Stimulated activated CD8-positive, alpha-beta memory T cell treated with anti-CD3 and anti-CD28 coated beads, Interleukin-2, amount 100 ng/mL, for 1 hour (primary cell): ENCODE data around the gene CXorf49.
"Not testable (repeated sequence)": the region's sequence is repeated elsewhere in the genome, so short reads cannot be mapped to it uniquely, and the experiment has no call there.

Experiments
- DNase-seq, 2 donors: peaks; one replicate each; pipeline ENCODE4 v3.0.0-alpha.2; 2020; ENCODE audit warnings: low read depth in 2 of 2

The CXorf49 gene

GRCh38 chrX:71671938-71672337 lies 46.1 kb downstream of the CXorf49 start:
- no peak for DNase-seq

DNA sequence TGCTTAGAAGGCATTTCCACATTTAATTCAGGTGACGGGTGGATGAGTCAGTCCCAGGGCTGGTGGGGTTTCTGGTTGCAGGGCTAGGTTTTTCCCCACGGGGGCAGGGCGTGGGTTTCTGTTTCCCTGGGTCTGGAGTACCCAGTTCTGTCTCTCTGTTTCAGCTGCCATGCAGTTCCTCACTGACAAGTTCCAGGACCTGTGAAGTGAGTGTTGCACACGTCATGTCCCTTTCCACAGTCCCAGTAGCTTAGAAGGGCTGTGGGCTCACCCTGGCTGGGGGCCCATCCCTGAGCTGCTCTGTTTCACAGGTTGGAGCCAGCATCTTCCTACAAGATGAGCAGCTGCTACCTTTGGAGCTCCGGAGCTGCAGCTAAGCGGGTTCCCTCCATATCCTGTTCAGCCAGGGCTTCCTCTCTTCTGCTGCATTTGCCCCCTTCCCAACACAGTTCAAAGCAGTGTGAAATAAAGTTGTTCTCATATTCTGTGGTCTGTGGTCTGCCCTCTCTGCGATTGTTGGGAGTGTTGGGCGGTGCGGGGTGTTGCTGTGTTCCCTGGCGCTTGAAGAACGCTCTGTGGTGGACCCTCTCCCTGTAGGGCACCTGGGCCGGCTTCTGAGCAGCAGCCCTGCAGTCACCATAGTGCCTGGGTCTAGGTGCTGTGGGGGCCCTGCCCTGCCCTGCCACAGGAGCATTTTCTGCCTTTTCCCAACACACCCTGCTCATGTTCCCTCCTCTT lies 46.9 kb downstream of the CXorf49 start:
- DNase-seq = no peak

DNA sequence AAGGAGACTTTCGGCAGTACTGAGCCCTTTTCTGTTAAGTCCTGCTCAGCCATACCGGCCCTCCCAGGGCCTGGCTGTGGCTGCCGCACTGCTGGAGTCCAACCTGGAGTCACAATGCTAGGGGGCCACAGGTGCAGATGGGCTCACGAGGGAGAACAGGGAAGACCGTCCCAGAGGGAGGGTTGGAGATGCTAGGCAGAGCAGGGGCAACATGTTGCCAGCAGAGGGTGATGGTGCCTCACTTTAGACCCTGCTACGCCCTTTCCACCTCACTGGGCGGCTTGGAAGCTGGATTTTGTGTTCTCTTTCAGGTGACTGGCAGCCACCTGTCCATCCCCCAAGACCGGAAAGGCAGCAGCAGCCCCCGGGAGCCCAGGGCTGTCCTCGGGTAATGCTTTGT lies 48.1 kb downstream of the CXorf49 start:
- not testable (repeated sequence) for DNase-seq

- DNase-seq = no peak
Observed at GRCh38 chrX:71669492-71669891, 48.6 kb downstream of the CXorf49 start.

DNA sequence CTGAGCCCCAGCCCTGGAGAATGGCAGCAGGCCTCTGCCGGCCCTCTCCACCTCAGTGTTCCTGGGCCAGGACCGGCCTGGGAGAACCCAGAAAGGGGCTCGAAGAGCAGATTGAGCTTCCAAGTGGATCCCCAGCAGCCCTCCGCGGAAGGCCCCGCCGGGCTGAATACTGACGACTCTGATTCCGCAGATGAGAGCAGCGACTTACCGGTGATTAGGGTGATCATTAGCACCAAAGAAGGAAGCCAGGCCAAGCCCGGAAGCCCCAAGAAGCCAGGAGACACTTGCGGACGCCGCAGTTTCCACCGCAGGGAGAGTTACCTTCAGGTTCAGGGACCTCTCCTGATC lies 49.9 kb downstream of the CXorf49 start:
- DNase-seq = no peak

- no peak for DNase-seq
Observed at GRCh38 chrX:71667328-71668247, 50.5 kb downstream of the CXorf49 start, which contains the start of gene LOC101059915. Gene LOC101059915 (plus strand): TSS chrX:71667546.

DNA sequence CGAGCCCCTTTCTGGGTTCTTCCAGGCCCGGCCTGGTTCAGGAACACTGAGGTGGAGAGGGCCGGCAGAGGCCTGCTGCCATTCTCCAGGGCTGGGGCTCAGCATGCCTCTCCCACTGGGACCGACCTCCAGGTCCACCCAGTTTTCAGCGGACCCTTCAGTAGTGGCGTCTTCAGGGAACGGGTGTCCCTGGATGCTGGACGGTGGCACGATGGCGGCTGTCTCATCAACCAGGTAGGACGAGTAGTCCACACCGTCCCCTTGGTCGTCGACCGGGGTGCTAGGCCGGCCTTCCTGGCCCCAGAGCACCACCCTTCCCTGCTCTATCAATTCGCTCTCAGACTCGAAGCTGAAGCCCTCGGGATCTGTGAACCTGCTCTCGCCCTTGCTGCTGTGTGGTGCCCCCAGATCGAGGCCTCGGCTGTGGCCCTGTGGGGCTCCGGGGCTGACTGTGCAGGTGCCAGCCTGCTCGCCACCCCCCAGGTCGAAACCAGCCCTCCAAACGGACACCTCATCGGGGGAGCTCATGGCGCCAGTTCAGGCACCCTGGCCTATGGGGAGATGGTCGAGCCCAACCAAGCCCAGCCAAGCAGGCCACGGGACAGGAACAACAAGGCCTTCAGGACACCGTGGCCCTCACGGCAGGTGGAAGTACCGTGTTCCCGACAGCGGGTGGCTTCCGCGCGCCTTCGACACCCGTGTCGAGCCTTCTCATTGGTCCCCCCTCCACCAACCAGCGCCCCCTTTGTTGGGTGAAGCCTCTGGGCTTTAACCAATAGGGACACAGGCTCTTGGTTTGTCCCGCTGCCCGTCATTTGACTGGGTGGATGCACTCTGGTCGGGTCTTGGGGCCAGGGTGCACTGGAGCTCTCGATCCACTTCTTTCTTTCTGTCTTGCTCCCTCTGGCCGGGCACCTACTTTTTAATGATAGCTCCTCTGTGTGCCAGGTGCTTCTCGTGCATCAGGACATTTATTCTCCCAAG lies 51.6 kb downstream of the CXorf49 start:
- no peak for DNase-seq

DNA sequence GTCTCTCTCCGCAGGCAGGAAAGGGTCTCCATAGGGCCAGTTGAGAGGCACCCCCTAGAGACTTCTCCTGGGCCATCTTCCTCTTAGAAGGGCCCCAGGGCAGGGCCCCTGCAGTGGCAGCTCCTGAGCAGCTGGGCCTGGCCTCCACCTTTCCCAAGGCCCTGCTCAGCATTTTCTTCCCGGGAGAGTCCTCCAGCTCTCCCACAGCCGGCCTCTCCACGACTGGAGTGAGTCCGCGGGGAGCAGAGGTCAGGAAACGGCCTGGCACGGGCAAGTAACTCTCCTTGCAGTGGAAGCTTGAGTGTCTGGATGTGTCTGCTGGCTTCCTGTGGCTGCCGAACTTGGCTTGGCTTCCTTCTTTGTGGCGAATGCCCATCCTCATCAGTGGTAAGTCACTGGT lies 52.3 kb downstream of the CXorf49 start:
- no peak for DNase-seq

DNA sequence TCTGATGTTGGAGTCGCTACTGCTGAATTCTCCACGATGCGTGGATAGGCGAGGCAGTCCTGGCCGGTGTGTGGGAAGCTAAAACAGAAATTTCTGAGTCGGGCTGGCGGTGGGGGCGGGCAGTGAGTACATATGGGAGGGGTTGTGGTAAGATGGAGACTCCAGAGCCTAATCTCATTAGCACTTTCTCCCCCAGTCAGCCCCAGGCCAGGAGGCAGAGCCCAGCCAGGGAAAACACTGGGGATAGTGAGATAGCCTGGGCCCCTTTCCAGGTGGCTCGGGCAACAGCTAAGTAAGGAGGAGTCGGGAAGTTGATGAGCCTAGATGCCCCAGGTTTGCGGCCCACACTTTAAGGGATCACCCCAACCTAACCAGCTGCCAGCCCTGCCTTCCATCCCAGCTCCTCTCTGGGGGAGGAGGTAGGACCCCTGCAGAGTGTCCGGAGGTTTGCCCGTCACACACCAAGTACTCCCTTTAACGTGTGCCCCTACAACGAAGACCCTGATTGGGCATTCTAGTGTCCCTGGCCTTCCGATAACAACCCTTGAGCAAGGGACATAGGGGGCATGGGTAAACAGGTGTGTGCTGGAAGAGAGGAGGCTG lies 53.1 kb downstream of the CXorf49 start:
- DNase-seq = no peak
